Neural cell (in vitro differentiated cells): ENCODE results near the gene HIP1R.

Experiments
- CTCF ChIP-seq: fragments of 450-650 bp; IDR thresholded peaks from 2 replicates; pipeline ENCODE4 v1.5.1; 2014; ENCODE audit warnings: antibody characterized with exemption, mild to moderate bottlenecking, moderate library complexity; ENCODE audit not compliant: poor library complexity, severe bottlenecking
- EZH2 ChIP-seq: fragments of 200-600, 300-800 bp; shearing (Covaris generic), sonication (generic); IDR thresholded peaks from 2 replicates; pipeline ENCODE4 v1.6.1; 2014; ENCODE audit warnings: antibody characterized with exemption, low read length, borderline replicate concordance, mild to moderate bottlenecking; ENCODE audit not compliant: insufficient read depth, poor library complexity, severe bottlenecking
- POLR2AphosphoS5 ChIP-seq: IDR thresholded peaks from 2 replicates; pipeline ENCODE4 v1.6.1; 2012
- TAF1 ChIP-seq: IDR thresholded peaks from 2 replicates; pipeline ENCODE4 v1.6.1; 2012; ENCODE audit warnings: low read depth

GRCh38 chr12:122875590-122876220 lies 40.4 kb downstream of the HIP1R start:
- TF ChIP-seq CTCF (no peak), POLR2AphosphoS5 (no peak), EZH2 (no peak), TAF1 (no peak)
